Activated naive CD4-positive, alpha-beta T cell treated with anti-CD3 and anti-CD28 coated beads for 36 hours (primary cell): ENCODE results near the gene TELO2. TPM values are rescaled to one million over a fixed set of nuclear protein-coding genes. Genes with fewer than 3 reads are reported as not detected.

Source experiments
- CTCF ChIA-PET: fragments of 350-600 bp; sonication (Branson Sonifier 250); formaldehyde crosslinking; loops from one replicate; lab custom pipeline; 2021; ENCODE audit warnings: antibody characterized with exemption; lab: Charles Lee
- DNase-seq: peaks from one replicate; pipeline ENCODE4 v3.0.0-alpha.2; 2020
- H3K27ac Mint-ChIP-seq: one replicate; pipeline ENCODE4 v1.8.0; 2021; ENCODE audit warnings: mild to moderate bottlenecking, mixed read lengths
- H3K27me3 Mint-ChIP-seq: one replicate; pipeline ENCODE4 v1.8.0; 2021; ENCODE audit warnings: low read depth, mixed read lengths
- H3K36me3 Mint-ChIP-seq: one replicate; pipeline ENCODE4 v1.8.0; 2021; ENCODE audit warnings: low read depth, mixed read lengths
- H3K4me1 Mint-ChIP-seq: one replicate; pipeline ENCODE4 v1.8.0; 2021; ENCODE audit warnings: low read depth, mixed read lengths
- H3K4me3 Mint-ChIP-seq: one replicate; pipeline ENCODE4 v1.8.0; 2021; ENCODE audit warnings: mild to moderate bottlenecking, moderate library complexity, mixed read lengths
- H3K9me3 Mint-ChIP-seq: one replicate; pipeline ENCODE4 v1.8.0; 2021; ENCODE audit warnings: mixed read lengths
- intact Hi-C: fragments of 100-400 bp; cut with micrococcal nuclease; formaldehyde crosslinking; loops from one replicate; pipeline ENCODE4 v1.15.1; 2023
- total RNA-seq, 2 experiments: library from RNA; stranded (reverse); gene quantifications; one replicate each; pipeline ENCODE4 v1.2.3, GENCODE V29; 2021

The TELO2 gene
- total RNA-seq, 2 experiments from 2014 or later = 68.1 to 76.1 TPM

DNA sequence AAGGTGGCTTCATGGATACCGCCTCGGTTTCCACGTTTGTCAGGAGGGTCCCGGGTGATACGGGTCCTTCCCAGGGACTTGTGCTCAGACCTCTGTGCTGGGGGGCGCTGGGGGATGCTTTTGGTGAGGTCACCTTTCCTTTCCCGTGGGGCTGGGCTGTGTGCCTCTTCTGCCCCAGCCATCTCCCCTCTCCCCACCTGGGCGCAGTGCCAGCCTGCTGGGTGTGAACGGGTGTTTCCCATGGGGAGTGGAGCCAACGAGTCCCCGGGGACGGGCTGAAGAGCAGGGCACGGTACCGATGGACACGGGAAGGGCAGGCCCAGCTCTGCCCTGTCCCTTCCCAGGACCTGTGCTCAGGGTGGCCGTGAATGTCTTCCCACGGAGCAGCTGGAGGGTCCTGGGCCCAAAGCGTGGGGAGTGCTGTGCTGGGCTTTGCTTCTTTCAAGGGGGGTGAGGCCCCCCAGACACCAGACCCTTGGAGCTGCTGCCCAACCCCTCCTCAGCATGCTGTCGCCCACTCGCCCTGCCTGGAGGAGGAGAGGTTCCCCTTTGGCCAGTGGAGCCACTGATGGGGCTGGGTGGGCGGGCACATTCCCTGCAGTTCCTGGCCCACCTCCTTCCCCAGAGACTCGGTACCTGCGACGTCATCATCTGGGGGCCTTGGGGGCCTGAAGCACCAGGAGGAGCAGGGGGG, 15.5 kb downstream of the TELO2 start:
- H3K27me3 Mint-ChIP-seq = no peaks in the 10 kb centered on the region
- H3K9me3 Mint-ChIP-seq = peaks cover 1% of the 10 kb centered on the region
- peaks cover 16% of the 10 kb centered on the region for H3K36me3 Mint-ChIP-seq
- H3K27ac Mint-ChIP-seq = no peak overlapping the region
- intact Hi-C loops = no loop called here
- CTCF ChIA-PET = no interaction called here
- H3K4me1 Mint-ChIP-seq = no peaks in the 10 kb centered on the region
- no peak for DNase-seq
- no peak overlapping the region for H3K4me3 Mint-ChIP-seq

GRCh38 chr16:1509307-1510221, 16.4 kb downstream of the TELO2 start:
- no peak for DNase-seq
- H3K4me3 Mint-ChIP-seq = no peak overlapping the region
- H3K4me1 Mint-ChIP-seq = no peaks in the 10 kb centered on the region
- CTCF ChIA-PET = no interaction called here
- peaks cover 1% of the 10 kb centered on the region for H3K9me3 Mint-ChIP-seq
- intact Hi-C loops = no loop called here
- H3K27me3 Mint-ChIP-seq = no peaks in the 10 kb centered on the region
- peaks cover 15% of the 10 kb centered on the region for H3K36me3 Mint-ChIP-seq
- H3K27ac Mint-ChIP-seq = no peak overlapping the region

DNA sequence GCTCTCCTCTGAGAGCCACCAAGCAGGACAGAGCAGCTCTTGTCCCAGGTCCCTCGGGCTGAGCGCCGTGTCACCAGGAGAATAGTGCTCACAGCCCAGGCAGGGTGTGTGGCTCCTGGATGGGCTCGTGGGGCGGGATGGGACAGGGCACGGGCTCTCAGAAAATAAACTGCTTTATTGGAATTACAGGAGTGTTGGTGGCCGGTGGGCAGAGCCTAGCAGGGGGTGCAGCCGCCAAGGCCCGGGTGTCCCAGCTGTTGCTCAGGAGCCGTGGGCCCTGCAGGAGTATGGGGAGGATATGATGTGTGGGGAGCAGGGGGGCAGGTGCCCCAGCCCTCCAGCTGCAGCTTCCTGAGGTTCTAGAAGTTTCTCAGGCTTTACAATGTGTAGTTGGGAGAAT, 17.1 kb downstream of the TELO2 start:
- intact Hi-C loops = no loop called here
- DNase-seq = no peak
- Mint-ChIP-seq H3K27me3 (no peaks in the 10 kb centered on the region), H3K36me3 (peaks cover 15% of the 10 kb centered on the region), H3K4me1 (no peaks in the 10 kb centered on the region), H3K27ac (no peak overlapping the region), H3K9me3 (peaks cover 1% of the 10 kb centered on the region), H3K4me3 (no peak overlapping the region)
- CTCF ChIA-PET = no interaction called here

GRCh38 chr16:1510941-1511351, 17.8 kb downstream of the TELO2 start:
- intact Hi-C loops = no loop called here
- Mint-ChIP-seq H3K27me3 (no peaks in the 10 kb centered on the region), H3K4me1 (no peaks in the 10 kb centered on the region), H3K4me3 (no peak overlapping the region), H3K27ac (no peak overlapping the region), H3K36me3 (peaks cover 15% of the 10 kb centered on the region), H3K9me3 (peaks cover 1% of the 10 kb centered on the region)
- CTCF ChIA-PET = no interaction called here
- no peak for DNase-seq

- intact Hi-C loops = no loop called here
- Mint-ChIP-seq H3K27ac (no peak overlapping the region), H3K4me3 (no peak overlapping the region), H3K36me3 (peaks cover 15% of the 10 kb centered on the region), H3K4me1 (no peaks in the 10 kb centered on the region), H3K27me3 (no peaks in the 10 kb centered on the region), H3K9me3 (peaks cover 1% of the 10 kb centered on the region)
- CTCF ChIA-PET = no interaction called here
- no peak for DNase-seq
These were observed 18.8 kb downstream of the TELO2 start for GRCh38 chr16:1511662-1512569.

DNA sequence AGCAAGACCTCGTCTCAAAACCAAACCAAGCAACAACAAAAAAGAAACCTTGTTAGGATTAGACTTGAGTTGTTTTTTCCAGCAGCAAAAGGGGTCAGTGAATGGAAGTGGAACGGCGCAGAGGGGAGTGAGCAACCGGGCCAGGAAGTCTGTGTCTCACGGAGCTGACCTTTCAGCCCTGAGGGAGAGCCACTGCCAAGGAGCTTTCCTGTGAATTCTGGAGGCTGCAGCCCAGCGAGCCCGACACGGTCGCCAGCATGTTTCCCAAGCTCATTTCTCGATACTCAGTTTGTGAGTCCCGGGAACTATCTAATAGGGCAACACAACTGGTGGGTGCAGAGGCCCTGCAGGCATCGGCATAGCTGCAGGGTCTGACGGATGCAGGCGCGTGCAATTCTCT, 19.6 kb downstream of the TELO2 start:
- DNase-seq = no peak
- peaks cover 1% of the 10 kb centered on the region for H3K9me3 Mint-ChIP-seq
- H3K4me3 Mint-ChIP-seq = no peak overlapping the region
- H3K4me1 Mint-ChIP-seq = no peaks in the 10 kb centered on the region
- H3K36me3 Mint-ChIP-seq = peaks cover 15% of the 10 kb centered on the region
- H3K27ac Mint-ChIP-seq = no peak overlapping the region
- H3K27me3 Mint-ChIP-seq = no peaks in the 10 kb centered on the region
- CTCF ChIA-PET = no interaction called here
- intact Hi-C loops = no loop called here

- peaks cover 15% of the 10 kb centered on the region for H3K36me3 Mint-ChIP-seq
- intact Hi-C loops = no loop called here
- H3K9me3 Mint-ChIP-seq = peaks cover 1% of the 10 kb centered on the region
These were observed 21.3 kb downstream of the TELO2 start for GRCh38 chr16:1514507-1514906.

DNA sequence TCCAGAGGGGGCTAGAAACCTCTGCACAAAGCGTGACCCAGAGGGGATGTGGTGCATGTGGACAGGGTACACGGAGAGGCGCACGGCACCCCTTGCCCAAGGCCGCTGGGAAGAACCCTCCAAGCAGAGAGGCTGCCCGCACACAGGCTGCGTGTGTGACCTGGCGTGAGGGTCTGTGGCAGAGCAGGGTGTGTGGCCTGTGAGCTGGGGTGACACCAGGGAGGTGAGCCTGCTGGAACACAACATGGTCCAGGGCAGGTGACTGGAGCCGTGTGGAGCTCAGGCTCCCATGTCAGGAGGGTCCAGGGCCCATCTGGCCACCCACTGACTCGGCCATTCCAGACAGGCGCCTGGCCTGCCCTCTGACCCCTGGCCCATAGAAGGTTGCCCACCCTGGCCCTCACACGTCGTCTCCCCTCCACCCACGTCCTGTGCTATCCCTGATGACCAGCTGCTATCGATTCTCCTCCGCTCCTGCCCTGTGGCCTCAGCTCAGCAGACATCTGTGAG, 25.5 kb downstream of the TELO2 start:
- Mint-ChIP-seq H3K4me3 (no peak overlapping the region), H3K4me1 (no peaks in the 10 kb centered on the region), H3K27me3 (no peaks in the 10 kb centered on the region), H3K27ac (no peak overlapping the region), H3K9me3 (no peaks in the 10 kb centered on the region), H3K36me3 (no peaks in the 10 kb centered on the region)
- intact Hi-C loops = no loop called here
- no peak for DNase-seq
- CTCF ChIA-PET = no interaction called here

More at GRCh38 chr16:1514507-1514906, 21.3 kb downstream of the TELO2 start:
- H3K27me3 Mint-ChIP-seq = no peaks in the 10 kb centered on the region
- no peak for DNase-seq
- CTCF ChIA-PET = no interaction called here
- H3K27ac Mint-ChIP-seq = no peak overlapping the region
- H3K4me3 Mint-ChIP-seq = no peak overlapping the region
- no peaks in the 10 kb centered on the region for H3K4me1 Mint-ChIP-seq

DNA sequence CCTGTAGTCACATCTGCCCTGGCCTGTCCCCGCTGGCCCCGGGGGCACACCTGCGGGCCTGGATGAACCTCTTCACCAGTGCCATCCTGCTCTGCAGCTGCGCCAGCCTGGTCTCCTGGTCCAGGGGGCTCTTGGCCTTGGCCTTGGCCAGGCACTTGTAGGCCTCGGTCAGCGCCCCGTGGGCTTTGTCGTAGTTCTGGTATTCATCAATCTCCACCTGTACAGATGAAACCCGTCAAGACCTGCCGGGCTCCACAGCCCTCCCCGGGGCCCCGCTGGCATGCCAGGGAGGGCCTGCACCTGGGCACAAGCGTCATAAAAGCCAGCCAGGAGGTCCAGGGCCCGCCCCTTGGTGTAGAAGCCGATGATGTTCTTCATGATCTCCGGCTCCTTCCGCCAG, 26.7 kb downstream of the TELO2 start:
- no peak overlapping the region for H3K27ac Mint-ChIP-seq
- H3K27me3 Mint-ChIP-seq = no peaks in the 10 kb centered on the region
- no peak overlapping the region for H3K4me3 Mint-ChIP-seq
- intact Hi-C loops = no loop called here
- H3K9me3 Mint-ChIP-seq = no peaks in the 10 kb centered on the region
- CTCF ChIA-PET = no interaction called here
- no peaks in the 10 kb centered on the region for H3K36me3 Mint-ChIP-seq
- H3K4me1 Mint-ChIP-seq = no peaks in the 10 kb centered on the region
- no peak for DNase-seq

DNA sequence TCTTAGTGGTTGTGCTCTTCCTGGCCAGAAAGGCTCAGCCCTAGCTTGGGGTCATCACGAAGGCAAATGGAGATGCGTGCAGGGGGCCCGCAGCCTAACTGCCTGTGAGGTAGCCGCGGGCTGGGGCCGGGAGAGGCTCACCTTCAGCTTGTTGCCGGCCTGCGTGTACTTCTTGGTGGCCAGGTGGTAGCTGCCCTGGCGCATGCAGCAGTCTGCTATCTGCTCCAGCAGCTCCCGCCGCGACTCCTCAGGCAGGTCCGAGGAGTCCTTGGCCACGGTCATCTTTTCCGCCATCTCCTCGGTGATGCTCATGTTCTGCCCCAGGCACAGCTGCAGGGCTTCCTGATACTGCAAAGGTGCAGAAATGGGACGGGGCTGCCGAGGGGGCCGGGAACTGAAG, 27.3 kb downstream of the TELO2 start:
- no peak overlapping the region for H3K4me3 Mint-ChIP-seq
- intact Hi-C loops = no loop called here
- no peak for DNase-seq
- H3K4me1 Mint-ChIP-seq = peaks cover under 1% of the 10 kb centered on the region
- no peak overlapping the region for H3K27ac Mint-ChIP-seq
- CTCF ChIA-PET = no interaction called here
- H3K27me3 Mint-ChIP-seq = no peaks in the 10 kb centered on the region
- H3K36me3 Mint-ChIP-seq = no peaks in the 10 kb centered on the region
- H3K9me3 Mint-ChIP-seq = no peaks in the 10 kb centered on the region

- H3K4me3 Mint-ChIP-seq = no peak overlapping the region
- no peak overlapping the region for H3K27ac Mint-ChIP-seq
- peaks cover 25% of the 10 kb centered on the region for H3K4me1 Mint-ChIP-seq
- DNase-seq = no peak
- CTCF ChIA-PET = no interaction called here
- no peaks in the 10 kb centered on the region for H3K27me3 Mint-ChIP-seq
- intact Hi-C loops = no loop called here
- H3K9me3 Mint-ChIP-seq = no peaks in the 10 kb centered on the region
- H3K36me3 Mint-ChIP-seq = no peaks in the 10 kb centered on the region
These were observed 30.6 kb downstream of the TELO2 start for GRCh38 chr16:1523581-1524245.

DNA sequence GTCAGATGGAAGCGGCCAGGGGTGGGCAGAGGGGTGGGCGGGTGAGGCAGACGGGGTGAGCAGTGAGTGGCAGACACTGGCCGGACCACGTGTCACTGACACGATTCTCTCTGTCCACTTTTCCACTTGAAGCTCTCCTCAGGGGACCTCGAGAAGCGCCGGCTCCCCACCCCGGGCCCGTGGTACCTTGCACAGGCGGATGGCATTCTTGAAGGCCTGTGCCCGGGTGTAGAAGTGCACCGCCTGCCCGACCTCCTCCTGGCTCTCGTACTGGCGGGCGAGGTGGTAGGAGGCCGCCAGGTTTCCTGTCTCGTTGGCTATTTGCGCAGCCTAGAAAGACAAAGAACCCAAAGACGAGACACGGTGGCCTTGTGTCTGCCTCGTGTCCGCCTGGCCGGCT, 31.2 kb downstream of the TELO2 start:
- Mint-ChIP-seq H3K36me3 (no peaks in the 10 kb centered on the region), H3K27me3 (no peaks in the 10 kb centered on the region), H3K4me1 (peaks cover 25% of the 10 kb centered on the region), H3K4me3 (no peak overlapping the region), H3K27ac (no peak overlapping the region), H3K9me3 (no peaks in the 10 kb centered on the region)
- no peak for DNase-seq
- CTCF ChIA-PET = no interaction called here
- intact Hi-C loops = no loop called here
